Glomerular visceral epithelial cell (primary cell): ENCODE data around the gene KTI12.

Experiments
- DNase-seq: peaks from one replicate; pipeline ENCODE4 v3.0.0-alpha.2; 2016; ENCODE audit errors: extremely low spot score

Gene KTI12

DNA sequence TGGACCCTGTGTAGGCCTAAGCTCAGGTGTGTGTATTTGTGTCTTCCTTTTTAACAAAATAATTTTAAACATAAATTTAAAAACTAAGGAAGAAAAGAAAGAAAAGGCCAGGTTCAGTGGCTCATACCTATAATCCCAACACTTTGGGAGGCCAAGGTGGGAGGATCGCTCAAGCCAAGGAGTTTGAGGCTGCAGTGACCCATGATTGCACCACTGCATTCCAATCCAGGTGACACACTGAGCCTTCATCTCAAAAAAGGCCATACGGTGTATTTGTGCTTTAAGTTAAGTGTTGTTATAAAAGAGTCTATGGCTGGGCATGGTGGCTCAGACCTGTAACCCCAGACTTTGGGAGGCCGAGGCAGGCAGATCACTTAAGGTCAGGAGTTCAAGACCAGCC, 51.4 kb downstream of the KTI12 start:
- DNase-seq: no peak
